Neuronal stem cell (in vitro differentiated cells): ENCODE results near the gene KCNIP4.

Experiments used
- DNase-seq: peaks from one replicate; pipeline ENCODE4 v3.0.0-alpha.2; 2013; ENCODE audit warnings: low spot score
- H2AFZ ChIP-seq: one replicate; pipeline ENCODE4 v1.6.1; 2013; ENCODE audit warnings: mild to moderate bottlenecking, low read length, inconsistent platforms
- H2AK5ac ChIP-seq: 2 replicates; pipeline ENCODE4 v1.6.1; 2013; ENCODE audit warnings: low read depth, mild to moderate bottlenecking, inconsistent platforms, low read length, moderate library complexity, mixed read lengths
- H2BK120ac ChIP-seq: 2 replicates; pipeline ENCODE4 v1.6.1; 2013; ENCODE audit warnings: low read depth, mild to moderate bottlenecking, inconsistent platforms, low read length, moderate library complexity, mixed read lengths
- H2BK12ac ChIP-seq: one replicate; pipeline ENCODE4 v1.6.1; 2013; ENCODE audit warnings: low read length, inconsistent platforms
- H2BK15ac ChIP-seq: 2 replicates; pipeline ENCODE4 v1.6.1; 2013; ENCODE audit warnings: mild to moderate bottlenecking, low read length, inconsistent platforms, mixed read lengths
- H2BK5ac ChIP-seq: one replicate; pipeline ENCODE4 v1.6.1; 2013; ENCODE audit warnings: inconsistent platforms, mild to moderate bottlenecking, low read length, moderate library complexity
- H3K14ac ChIP-seq: one replicate; pipeline ENCODE4 v1.6.1; 2013; ENCODE audit warnings: low read length, inconsistent platforms
- H3K18ac ChIP-seq: 2 replicates; pipeline ENCODE4 v1.6.1; 2013; ENCODE audit warnings: low read length, inconsistent platforms
- H3K23ac ChIP-seq: 2 replicates; pipeline ENCODE4 v1.6.1; 2013; ENCODE audit warnings: low read depth, mild to moderate bottlenecking, mixed read lengths, low read length, inconsistent platforms; ENCODE audit not compliant: poor library complexity
- H3K27ac ChIP-seq: replicated peaks from 3 replicates; pipeline ENCODE4 v1.5.1; 2013; ENCODE audit warnings: low read length, inconsistent platforms
- H3K27me3 ChIP-seq, 3 experiments: 2 replicates each; pipeline ENCODE4 v1.6.1; 2013; ENCODE audit warnings: low read length in 3 of 3, mild to moderate bottlenecking in 2 of 3, inconsistent platforms in 1 of 3, low read depth in 1 of 3, mixed read lengths in 1 of 3, moderate library complexity in 1 of 3; ENCODE audit not compliant: control insufficient read depth in 3 of 3, insufficient read depth in 3 of 3
- H3K36me3 ChIP-seq, 2 donors: replicated peaks in 1 of 2; 2 replicates each; pipeline ENCODE4 v1.6.1; 2013; ENCODE audit warnings: low read length in 2 of 2; ENCODE audit not compliant: control insufficient read depth in 2 of 2, insufficient read depth in 2 of 2
- H3K4ac ChIP-seq: 2 replicates; pipeline ENCODE4 v1.6.1; 2013; ENCODE audit warnings: inconsistent platforms, mild to moderate bottlenecking, low read length, moderate library complexity
- H3K4me1 ChIP-seq, 2 donors: 1 replicate in 1 of 2; 2 replicates in 1 of 2; pipeline ENCODE4 v1.6.1; 2013; ENCODE audit warnings: low read length in 2 of 2, low read depth in 1 of 2; ENCODE audit not compliant: control insufficient read depth in 2 of 2, insufficient read depth in 1 of 2
- H3K4me2 ChIP-seq: one replicate; pipeline ENCODE4 v1.6.1; 2013; ENCODE audit warnings: mild to moderate bottlenecking, low read length, inconsistent platforms; ENCODE audit not compliant: insufficient read depth, poor library complexity, severe bottlenecking
- H3K4me3 ChIP-seq, 2 donors: 2 replicates each; pipeline ENCODE4 v1.5.1; 2013; ENCODE audit warnings: low read length in 2 of 2, mild to moderate bottlenecking in 2 of 2, inconsistent platforms in 1 of 2, moderate library complexity in 1 of 2
- H3K79me1 ChIP-seq: one replicate; pipeline ENCODE4 v1.6.1; 2013; ENCODE audit warnings: low read depth, mild to moderate bottlenecking, inconsistent platforms, low read length, moderate library complexity
- H3K9ac ChIP-seq: one replicate; pipeline ENCODE4 v1.6.1; 2013; ENCODE audit warnings: mild to moderate bottlenecking, low read depth, low read length, inconsistent platforms; ENCODE audit not compliant: poor library complexity
- H3K9me3 ChIP-seq, 2 donors: replicated peaks in 1 of 2; 2 replicates each; pipeline versions ENCODE3 to v1.6.1; 2013; ENCODE audit warnings: low read length in 2 of 2, mild to moderate bottlenecking in 2 of 2, inconsistent platforms in 1 of 2, low read depth in 1 of 2, mixed read lengths in 1 of 2, moderate library complexity in 1 of 2; ENCODE audit not compliant: control insufficient read depth in 2 of 2, insufficient read depth in 1 of 2
- H4K8ac ChIP-seq: one replicate; pipeline ENCODE4 v1.6.1; 2013; ENCODE audit warnings: low read depth, mild to moderate bottlenecking, inconsistent platforms, low read length, moderate library complexity
- H4K91ac ChIP-seq: one replicate; pipeline ENCODE4 v1.6.1; 2013; ENCODE audit warnings: low read length, low read depth, mild to moderate bottlenecking, inconsistent platforms; ENCODE audit not compliant: poor library complexity
- WGBS, 2 donors: extraction: QIAGEN DNeasy Blood & Tissue Kit; methylation state at CpG; one replicate each; pipeline ENCODE4 v1.1.7; 2013; ENCODE audit warnings: missing lambda C conversion rate in 2 of 2, mixed read lengths in 1 of 2; ENCODE audit not compliant: insufficient read length in 2 of 2, insufficient replicate concordance in 1 of 2; ENCODE audit errors: extremely low coverage in 2 of 2; 5-methylcytosine and 5-hydroxymethylcytosine counted together

Gene KCNIP4

GRCh38 chr4:21061902-21062301 lies 886.7 kb downstream of the KCNIP4 start:
- H3K79me1 ChIP-seq: no peaks in the 10 kb centered on the region

DNA sequence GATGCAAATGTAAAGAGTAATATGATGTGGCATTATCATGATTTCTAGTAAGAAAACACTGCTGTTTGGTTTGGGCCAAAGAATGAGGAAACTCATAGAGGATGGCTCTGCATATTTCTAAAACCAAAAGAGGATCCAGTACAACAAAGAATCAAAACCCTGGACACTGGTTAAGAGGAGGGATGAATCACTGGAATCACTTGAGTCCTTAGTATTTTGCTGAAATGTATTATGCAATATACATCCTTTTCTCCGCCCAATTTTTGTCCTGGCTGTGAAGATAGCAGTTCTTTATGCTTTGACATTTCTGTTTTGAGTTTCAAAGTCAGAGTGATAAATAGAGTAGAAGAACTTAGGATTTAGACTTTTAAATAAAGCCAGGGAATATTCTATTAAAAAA lies 902.4 kb downstream of the KCNIP4 start:
- H4K91ac ChIP-seq: no peak overlapping the region

More at GRCh38 chr4:21061902-21062301, 886.7 kb downstream of the KCNIP4 start:
- Histone ChIP-seq H3K36me3 (no peaks in the 10 kb centered on the region), H2AK5ac (no peak overlapping the region), H3K4me2 (no peak overlapping the region), H3K4ac (no peak overlapping the region), H3K27me3 (no peaks in the 10 kb centered on the region), H3K4me3 (no peak overlapping the region), H2AFZ (no peak overlapping the region), H3K14ac (no peak overlapping the region), H3K23ac (no peak overlapping the region), H4K91ac (no peak overlapping the region), H3K27ac (no peak overlapping the region), H3K18ac (no peak overlapping the region), H2BK12ac (no peak overlapping the region), H2BK120ac (no peak overlapping the region), H3K9ac (no peak overlapping the region), H3K4me1 (no peaks in the 10 kb centered on the region), H3K9me3 (no peaks in the 10 kb centered on the region), H4K8ac (no peak overlapping the region), H2BK15ac (no peak overlapping the region), H2BK5ac (no peak overlapping the region)
- WGBS, 2 donors: no CpG with 5 or more reads among the region's 1 CpG
- DNase-seq: no peak

DNA sequence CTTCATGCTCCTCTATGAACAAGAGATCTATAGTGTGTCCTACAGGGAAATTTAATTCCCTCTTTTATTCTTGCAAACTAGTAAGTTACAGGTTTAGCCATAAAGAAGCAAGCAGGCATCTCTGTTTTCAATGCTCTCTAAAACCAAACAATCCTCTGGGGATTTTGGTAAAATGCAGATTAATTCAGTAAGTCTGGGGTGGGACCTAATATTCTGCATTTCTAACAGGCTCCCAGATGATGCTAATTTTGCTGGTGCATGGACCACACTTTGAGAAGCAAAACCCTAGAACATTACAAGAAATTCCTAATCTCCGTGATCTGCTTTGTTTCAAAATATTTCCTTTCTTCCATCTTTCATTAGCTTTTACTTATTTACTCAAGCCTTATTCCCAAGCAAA lies 903.5 kb downstream of the KCNIP4 start:
- Histone ChIP-seq H2BK5ac (no peak overlapping the region), H2BK15ac (no peak overlapping the region), H2BK12ac (no peak overlapping the region), H3K27me3 (no peaks in the 10 kb centered on the region), H3K79me1 (no peaks in the 10 kb centered on the region), H4K8ac (no peak overlapping the region), H4K91ac (no peak overlapping the region), H3K9me3 (no peaks in the 10 kb centered on the region), H3K4ac (no peak overlapping the region), H3K27ac (no peak overlapping the region), H3K4me2 (no peak overlapping the region), H3K36me3 (no peaks in the 10 kb centered on the region), H2AFZ (no peak overlapping the region), H2AK5ac (no peak overlapping the region), H3K18ac (no peak overlapping the region), H2BK120ac (no peak overlapping the region), H3K4me1 (no peaks in the 10 kb centered on the region), H3K9ac (no peak overlapping the region), H3K23ac (no peak overlapping the region), H3K14ac (no peak overlapping the region), H3K4me3 (no peak overlapping the region)
- DNase-seq: no peak
- no CpG with 5 or more reads among the region's 1 CpG for WGBS, 2 donors

More for the DNA sequence above, 902.4 kb downstream of the KCNIP4 start:
- H3K9me3 ChIP-seq: no peaks in the 10 kb centered on the region
- H3K14ac ChIP-seq: no peak overlapping the region
- no peaks in the 10 kb centered on the region for H3K79me1 ChIP-seq
- no peak overlapping the region for H3K4me3 ChIP-seq
- H2BK5ac ChIP-seq: no peak overlapping the region
- H2AK5ac ChIP-seq: no peak overlapping the region
- H3K27me3 ChIP-seq: no peaks in the 10 kb centered on the region
- H3K4ac ChIP-seq: no peak overlapping the region
- no peak overlapping the region for H2AFZ ChIP-seq
- H2BK120ac ChIP-seq: no peak overlapping the region
- no CpG with 5 or more reads among the region's 1 CpG for WGBS, 2 donors
- no peak overlapping the region for H3K9ac ChIP-seq
- no peak overlapping the region for H2BK15ac ChIP-seq
- H3K18ac ChIP-seq: no peak overlapping the region
- no peak for DNase-seq
- H3K36me3 ChIP-seq: no peaks in the 10 kb centered on the region
- no peak overlapping the region for H4K8ac ChIP-seq
- peaks cover 0 to 3% of the 10 kb centered on the region in 2 donors for H3K4me1 ChIP-seq
- no peak overlapping the region for H3K4me2 ChIP-seq
- H2BK12ac ChIP-seq: no peak overlapping the region
- no peak overlapping the region for H3K23ac ChIP-seq
- no peak overlapping the region for H3K27ac ChIP-seq

- H3K9me3 ChIP-seq: no peaks in the 10 kb centered on the region
- H2AFZ ChIP-seq: no peak overlapping the region
- H3K36me3 ChIP-seq: no peaks in the 10 kb centered on the region
- H4K8ac ChIP-seq: no peak overlapping the region
- H3K4me2 ChIP-seq: no peak overlapping the region
- no peak overlapping the region for H2AK5ac ChIP-seq
- WGBS, 2 donors: no CpG with 5 or more reads among the region's 3 CpGs
- no peak overlapping the region for H3K9ac ChIP-seq
- no peak overlapping the region for H2BK5ac ChIP-seq
- H3K27ac ChIP-seq: no peak overlapping the region
- no peaks in the 10 kb centered on the region for H3K27me3 ChIP-seq
- H3K79me1 ChIP-seq: no peaks in the 10 kb centered on the region
- H2BK12ac ChIP-seq: no peak overlapping the region
- H3K4me3 ChIP-seq: no peak overlapping the region
- H3K23ac ChIP-seq: no peak overlapping the region
- no peak overlapping the region for H3K4ac ChIP-seq
- H3K14ac ChIP-seq: no peak overlapping the region
- no peaks in the 10 kb centered on the region for H3K4me1 ChIP-seq
- no peak overlapping the region for H3K18ac ChIP-seq
- no peak overlapping the region for H4K91ac ChIP-seq
- H2BK15ac ChIP-seq: no peak overlapping the region
- H2BK120ac ChIP-seq: no peak overlapping the region
- no peak for DNase-seq
These were observed 906.9 kb downstream of the KCNIP4 start for GRCh38 chr4:21041708-21042107.
